ENCODE data around the gene CACNA1B.

GRCh38 chr9:138083873-138084272, 206.3 kb downstream of the CACNA1B start:
- TF ChIP-seq KLF9 (CRISPR knock-in tag; IDR thresholded peaks at IDR 0.05; ENCODE audit: low read depth): no peak
- no peak for TF ChIP-seq ZNF234 (CRISPR knock-in tag; conservative IDR thresholded peaks at IDR 0.05)
- no peak for TF ChIP-seq PREB (CRISPR knock-in tag; IDR thresholded peaks at IDR 0.05)
- no peak for TF ChIP-seq FOXK1 (CRISPR knock-in tag; IDR thresholded peaks at IDR 0.05; ENCODE audit: borderline replicate concordance, low read depth)
- no peak for TF ChIP-seq ZKSCAN8 (CRISPR knock-in tag; IDR thresholded peaks at IDR 0.05; ENCODE audit: borderline replicate concordance)

All from HepG2 (cell line).